Fibroblast of villous mesenchyme (primary cell): Measurements from ENCODE around the gene GPR180. TPM values are rescaled to one million over a fixed set of nuclear protein-coding genes. Genes with fewer than 3 reads are reported as not detected.

Experiments
- DNase-seq: peaks from one replicate; pipeline ENCODE4 v3.0.0-alpha.2; 2010; ENCODE audit warnings: low read depth
- H3K4me3 ChIP-seq: 2 replicates; pipeline ENCODE4 v1.5.1; 2011; ENCODE audit warnings: low read depth, mild to moderate bottlenecking, low read length
- total RNA-seq: library from RNA; depleted of rRNA; stranded (reverse); fragments of >200 nt; gene quantifications from 2 replicates; pipeline ENCODE4 v1.2.3, GENCODE V29; 2012
- TF ChIP-seq, protein P1 (sequence below): IDR thresholded peaks from 2 replicates; pipeline ENCODE4 v1.5.1; 2012; ENCODE audit warnings: low read depth, mild to moderate bottlenecking, low read length; ENCODE audit not compliant: insufficient read depth

The GPR180 gene
- total RNA-seq, 1 donor = 28.1 TPM

DNA sequence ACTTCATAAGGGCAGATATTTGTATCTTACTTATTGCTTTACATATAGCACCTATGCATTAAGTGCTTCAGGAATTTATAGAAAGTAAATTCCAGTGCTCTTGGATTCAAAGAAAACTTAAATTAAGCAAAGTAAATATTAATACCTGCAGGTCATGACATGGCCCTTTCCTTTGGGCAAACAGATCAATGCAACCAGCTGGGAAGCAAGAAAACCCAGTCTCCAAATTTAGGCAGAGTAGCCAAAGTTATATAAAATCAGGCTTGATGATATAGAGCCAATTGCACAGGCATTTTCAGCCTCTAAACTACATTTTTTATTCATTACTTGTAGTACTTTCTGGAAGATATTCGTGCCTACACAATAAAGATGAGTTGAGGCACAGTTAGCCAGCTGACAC lies 22.6 kb upstream of the GPR180 start:
- no peak overlapping the region for H3K4me3 ChIP-seq
- DNase-seq = no peak
- TF ChIP-seq, protein P1, sequence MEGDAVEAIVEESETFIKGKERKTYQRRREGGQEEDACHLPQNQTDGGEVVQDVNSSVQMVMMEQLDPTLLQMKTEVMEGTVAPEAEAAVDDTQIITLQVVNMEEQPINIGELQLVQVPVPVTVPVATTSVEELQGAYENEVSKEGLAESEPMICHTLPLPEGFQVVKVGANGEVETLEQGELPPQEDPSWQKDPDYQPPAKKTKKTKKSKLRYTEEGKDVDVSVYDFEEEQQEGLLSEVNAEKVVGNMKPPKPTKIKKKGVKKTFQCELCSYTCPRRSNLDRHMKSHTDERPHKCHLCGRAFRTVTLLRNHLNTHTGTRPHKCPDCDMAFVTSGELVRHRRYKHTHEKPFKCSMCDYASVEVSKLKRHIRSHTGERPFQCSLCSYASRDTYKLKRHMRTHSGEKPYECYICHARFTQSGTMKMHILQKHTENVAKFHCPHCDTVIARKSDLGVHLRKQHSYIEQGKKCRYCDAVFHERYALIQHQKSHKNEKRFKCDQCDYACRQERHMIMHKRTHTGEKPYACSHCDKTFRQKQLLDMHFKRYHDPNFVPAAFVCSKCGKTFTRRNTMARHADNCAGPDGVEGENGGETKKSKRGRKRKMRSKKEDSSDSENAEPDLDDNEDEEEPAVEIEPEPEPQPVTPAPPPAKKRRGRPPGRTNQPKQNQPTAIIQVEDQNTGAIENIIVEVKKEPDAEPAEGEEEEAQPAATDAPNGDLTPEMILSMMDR = no peak

DNA sequence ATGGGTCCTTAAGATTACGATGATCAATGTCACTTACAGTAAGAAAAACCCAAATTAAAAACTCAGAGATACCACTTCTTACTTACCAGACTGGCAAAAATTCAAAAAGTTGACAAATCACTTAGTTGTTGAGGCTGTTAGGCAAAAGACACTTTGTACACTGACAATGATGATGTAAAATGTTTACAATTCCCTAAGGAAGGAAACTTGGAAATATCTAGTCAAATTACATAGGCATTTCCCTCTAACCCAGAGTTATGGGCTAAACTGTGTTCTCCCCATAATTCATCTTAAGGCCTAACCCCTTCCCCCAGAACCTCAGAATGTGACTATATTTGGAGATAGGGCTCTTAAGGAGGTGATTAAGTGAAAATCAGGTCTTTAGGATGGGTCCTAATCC lies 17.7 kb upstream of the GPR180 start:
- peak; percentile 27 for DNase-seq
- H3K4me3 ChIP-seq = no peak overlapping the region
- TF ChIP-seq, protein P1 = no peak

DNA sequence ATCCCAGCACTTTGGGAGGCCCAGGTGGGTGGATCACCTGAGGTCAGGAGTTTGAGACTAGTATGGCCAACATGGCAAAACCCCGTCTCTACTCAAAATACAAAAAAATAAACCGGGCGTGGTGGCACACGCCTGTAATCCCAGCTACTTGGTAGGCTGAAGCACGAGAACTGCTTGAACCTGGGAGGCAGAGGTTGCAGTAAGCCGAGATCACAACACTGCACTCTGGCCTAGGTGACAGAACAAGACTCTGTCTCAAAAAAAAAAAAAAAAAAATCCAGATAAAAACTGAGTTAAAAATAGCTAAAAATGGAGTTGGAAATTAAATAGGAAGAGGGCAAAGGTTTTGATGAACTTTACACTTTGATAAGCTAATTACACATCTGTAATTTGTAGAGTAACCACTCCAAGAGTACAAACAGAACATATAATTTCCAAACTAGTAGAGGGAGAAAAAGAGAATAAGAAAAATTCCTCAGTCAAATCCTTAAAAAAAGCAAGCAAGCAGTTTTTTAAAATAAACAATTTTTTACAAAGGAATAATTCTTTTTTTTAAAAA lies 16.0 kb upstream of the GPR180 start:
- H3K4me3 ChIP-seq = no peak overlapping the region
- DNase-seq = no peak
- TF ChIP-seq, protein P1 = no peak

DNA sequence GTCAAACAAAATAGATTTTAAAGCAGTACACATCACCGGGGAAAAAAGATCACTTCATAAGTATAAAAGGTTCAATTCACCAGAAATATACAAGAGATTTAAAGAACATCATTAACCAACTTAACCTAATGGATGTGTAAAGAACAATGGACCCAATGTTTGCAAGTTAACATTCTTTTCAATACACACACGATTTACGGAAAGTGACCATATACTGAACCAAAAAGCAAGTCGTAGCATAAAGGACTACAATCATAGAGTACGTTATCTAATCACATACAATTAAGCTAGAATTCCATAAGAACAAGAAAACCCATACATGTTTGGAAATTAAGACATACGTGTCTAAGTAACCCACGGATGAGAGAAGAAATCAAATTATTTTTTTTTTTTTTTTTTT lies 15.3 kb upstream of the GPR180 start:
- no peak overlapping the region for H3K4me3 ChIP-seq
- TF ChIP-seq, protein P1 = no peak
- DNase-seq = no peak

DNA sequence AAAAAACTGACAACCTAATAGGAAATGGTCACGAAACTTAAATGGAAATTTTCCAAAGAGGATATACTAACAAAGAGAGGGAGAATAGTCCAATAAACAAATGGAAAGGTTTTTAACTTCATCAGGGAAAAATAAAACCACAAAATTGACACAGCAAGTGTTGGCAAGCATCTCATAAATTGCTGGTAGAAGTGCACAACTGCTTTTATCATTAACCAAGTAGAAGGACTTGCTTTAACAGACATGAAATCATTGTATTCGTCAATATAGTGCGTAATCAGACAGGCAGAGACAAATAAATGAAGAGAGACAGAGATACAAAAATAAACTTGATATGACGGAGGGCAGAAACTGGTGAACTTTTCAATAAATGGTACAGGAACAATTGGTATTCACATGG lies 13.1 kb upstream of the GPR180 start:
- no peak for DNase-seq
- no peak overlapping the region for H3K4me3 ChIP-seq
- TF ChIP-seq, protein P1 = no peak

DNA sequence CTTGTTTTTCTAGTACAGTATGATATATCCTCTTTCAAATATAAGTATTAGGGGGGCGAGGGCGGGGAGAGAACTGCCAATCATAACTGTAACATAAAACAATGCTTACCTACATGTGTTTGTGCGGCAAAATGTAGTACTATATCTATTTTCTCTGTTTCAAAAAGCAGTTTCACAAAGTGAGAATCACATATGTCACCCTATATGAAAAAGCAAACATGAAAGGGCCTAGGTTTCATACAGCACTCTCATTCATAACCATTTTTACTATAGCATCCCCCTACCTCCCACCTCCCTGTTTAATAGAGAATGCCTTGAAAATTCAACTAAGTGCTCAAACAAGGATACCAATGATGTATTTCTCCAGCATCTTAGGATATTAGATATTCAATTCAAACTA lies 10.9 kb upstream of the GPR180 start:
- TF ChIP-seq, protein P1 = no peak
- H3K4me3 ChIP-seq = no peak overlapping the region
- DNase-seq = no peak
